GM12891 (cell line): ENCODE results near the gene SF3B5.
"Not testable (repeated sequence)": the region's sequence is repeated elsewhere in the genome, so short reads cannot be mapped to it uniquely, and the experiment has no call there.

Experiments used
- POLR2A ChIP-seq: IDR thresholded peaks from 2 replicates; pipeline ENCODE4 v1.6.1; 2011; ENCODE audit warnings: low read depth, low read length, control low read depth
- POLR2AphosphoS5 ChIP-seq: IDR thresholded peaks from 2 replicates; pipeline ENCODE4 v1.6.1; 2011; ENCODE audit warnings: low read depth, low read length, control low read depth
- TAF1 ChIP-seq: IDR thresholded peaks from 2 replicates; pipeline ENCODE4 v1.6.1; 2011; ENCODE audit warnings: low read depth, low read length, control low read depth

- not testable (repeated sequence) for TF ChIP-seq POLR2A, POLR2AphosphoS5, TAF1
Measured at GRCh38 chr6:144132167-144132690, 36.9 kb upstream of the SF3B5 start.
